Right kidney (tissue), 1 donor: Measurements from ENCODE around the gene OSBPL8.
A peak's percentile ranks its signal among the peaks of the same experiment; 100 is the strongest.
"Not testable (repeated sequence)": the region's sequence is repeated elsewhere in the genome, so short reads cannot be mapped to it uniquely, and the experiment has no call there.

Source experiments
- DNase-seq: peaks from one replicate; pipeline ENCODE4 v3.0.0-alpha.2; 2016

Gene OSBPL8

GRCh38 chr12:76348079-76348901 is 211.3 kb downstream of the OSBPL8 start, which contains the start of gene BBS10:
BBS10 (minus strand) TSS chr12:76348415; CDS start chr12:76348358, 57 bp downstream.
- DNase-seq = peak; percentile 91

- DNase-seq = no peak
Observed at GRCh38 chr12:76346798-76347420, 212.7 kb downstream of the OSBPL8 start.

- no peak for DNase-seq
Observed at GRCh38 chr12:76346236-76346635, 213.3 kb downstream of the OSBPL8 start.

GRCh38 chr12:76345569-76345968 is 214.0 kb downstream of the OSBPL8 start:
- no peak for DNase-seq

GRCh38 chr12:76341436-76342030 is 218.0 kb downstream of the OSBPL8 start:
- DNase-seq = no peak

GRCh38 chr12:76340680-76341435 is 218.7 kb downstream of the OSBPL8 start:
- DNase-seq = no peak

- no peak for DNase-seq
Observed at GRCh38 chr12:76337583-76337982, 222.0 kb downstream of the OSBPL8 start.

GRCh38 chr12:76332606-76333005 is 227.0 kb downstream of the OSBPL8 start:
- no peak for DNase-seq

GRCh38 chr12:76329606-76330005 is 230.0 kb downstream of the OSBPL8 start:
- DNase-seq = no peak

GRCh38 chr12:76329159-76329558 is 230.4 kb downstream of the OSBPL8 start:
- no peak for DNase-seq

- not testable (repeated sequence) for DNase-seq
Observed at GRCh38 chr12:76319595-76320319, 239.8 kb downstream of the OSBPL8 start.

GRCh38 chr12:76318773-76319594 is 240.6 kb downstream of the OSBPL8 start:
- no peak for DNase-seq

- DNase-seq = no peak
Observed at GRCh38 chr12:76317976-76318375, 241.6 kb downstream of the OSBPL8 start.

- DNase-seq = no peak
Observed at GRCh38 chr12:76316468-76316867, 243.1 kb downstream of the OSBPL8 start.

- DNase-seq = no peak
Observed at GRCh38 chr12:76313299-76313698, 246.3 kb downstream of the OSBPL8 start.

- DNase-seq = no peak
Observed at GRCh38 chr12:76312315-76312714, 247.3 kb downstream of the OSBPL8 start.

- no peak for DNase-seq
Observed at GRCh38 chr12:76311796-76312195, 247.8 kb downstream of the OSBPL8 start.

GRCh38 chr12:76310110-76310509 is 249.5 kb downstream of the OSBPL8 start:
- DNase-seq = no peak

GRCh38 chr12:76308866-76309265 is 250.7 kb downstream of the OSBPL8 start:
- DNase-seq = no peak

GRCh38 chr12:76307083-76307482 is 252.5 kb downstream of the OSBPL8 start:
- DNase-seq = no peak

- no peak for DNase-seq
Observed at GRCh38 chr12:76303989-76304460, 255.5 kb downstream of the OSBPL8 start.
